ENCODE measurements around the gene LRP8. TPM values are rescaled to one million over a fixed set of nuclear protein-coding genes. Genes with fewer than 3 reads are reported as not detected.

The LRP8 gene
- total RNA-seq, 1 experiment from 2014 or later: 56.3 TPM

DNA sequence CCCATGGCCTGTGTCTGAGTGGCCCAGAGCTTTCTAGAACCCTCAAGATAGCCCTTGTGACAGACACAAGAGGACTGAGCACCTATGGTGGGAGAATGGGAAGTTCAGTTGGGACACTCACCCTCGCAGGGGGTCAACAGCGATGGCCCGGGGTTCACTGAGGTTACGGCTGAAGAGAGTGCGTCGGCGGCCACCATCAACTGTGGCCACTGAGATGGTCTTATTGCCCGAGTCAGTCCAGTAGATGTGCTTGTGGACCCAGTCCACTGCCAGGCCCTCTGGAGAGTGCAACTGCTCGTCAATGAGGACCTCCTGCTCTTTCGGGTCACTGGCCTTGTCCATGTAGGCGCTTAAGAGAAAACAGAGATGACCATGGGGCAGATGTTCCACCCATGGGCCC is 63.8 kb downstream of the LRP8 start:
- DNase-seq (ENCODE audit: low read depth, low spot score) (no peak), ATAC-seq (no peak)
- ChIA-PET POLR2A (no interaction called here), RAD21 (ENCODE audit: low non-redundant PET in 1 of 2, low total read pairs in 2 of 2, uncharacterized antibody in 2 of 2, unreplicated experiment in 2 of 2) (no interaction called here), CTCF (no interaction called here)
- Histone ChIP-seq H3K9me3 (ENCODE audit: control insufficient read depth in 1 of 2, insufficient read depth in 1 of 2, low read depth in 1 of 2, low read length in 2 of 2) (no peaks in the 10 kb centered on the region), H3K79me2 (ENCODE audit: insufficient read depth, low read length) (no peaks in the 10 kb centered on the region), H3K36me3 (ENCODE audit: control insufficient read depth in 1 of 2, insufficient read depth in 2 of 2, low read length in 2 of 2) (peaks cover 29 to 69% of the 10 kb centered on the region in 2 experiments; a peak in 3 of 4 replicates), H3K9me2 (ENCODE audit: insufficient read depth) (no peaks in the 10 kb centered on the region), H4K20me1 (ENCODE audit: insufficient read depth) (no peaks in the 10 kb centered on the region), H3K4me3 (replicated peaks in 1 of 2; ENCODE audit: low read depth in 1 of 2, low read length in 2 of 2) (no peak overlapping the region), H2AFZ (ENCODE audit: low read depth, low read length, poor library complexity, severe bottlenecking) (no peak overlapping the region), H3K27me3 (ENCODE audit: insufficient read depth, low read length) (no peaks in the 10 kb centered on the region), H3K27ac (ENCODE audit: low read depth, low read length) (no peak overlapping the region), H3K9ac (ENCODE audit: low read length) (no peak overlapping the region), H3K4me1 (ENCODE audit: control insufficient read depth in 1 of 2, insufficient read depth in 2 of 2, low read length in 2 of 2) (no peaks in the 10 kb centered on the region), H3K4me2 (ENCODE audit: low read length) (no peak overlapping the region)
- no TSS peak for BruUV-seq (replicated peaks)
- intact Hi-C loops (cut with micrococcal nuclease): no loop called here
- TF ChIP-seq SP1 (IDR thresholded peaks at IDR 0.05; ENCODE audit: low read depth): no peak
- TF ChIP-seq CEBPB (IDR thresholded peaks at IDR 0.05; ENCODE audit: low read depth): no peak
- TF ChIP-seq YY1 (IDR thresholded peaks at IDR 0.05; ENCODE audit: extremely low read depth, insufficient replicate concordance, low read depth, low read length): no peak
- TF ChIP-seq, protein P1, sequence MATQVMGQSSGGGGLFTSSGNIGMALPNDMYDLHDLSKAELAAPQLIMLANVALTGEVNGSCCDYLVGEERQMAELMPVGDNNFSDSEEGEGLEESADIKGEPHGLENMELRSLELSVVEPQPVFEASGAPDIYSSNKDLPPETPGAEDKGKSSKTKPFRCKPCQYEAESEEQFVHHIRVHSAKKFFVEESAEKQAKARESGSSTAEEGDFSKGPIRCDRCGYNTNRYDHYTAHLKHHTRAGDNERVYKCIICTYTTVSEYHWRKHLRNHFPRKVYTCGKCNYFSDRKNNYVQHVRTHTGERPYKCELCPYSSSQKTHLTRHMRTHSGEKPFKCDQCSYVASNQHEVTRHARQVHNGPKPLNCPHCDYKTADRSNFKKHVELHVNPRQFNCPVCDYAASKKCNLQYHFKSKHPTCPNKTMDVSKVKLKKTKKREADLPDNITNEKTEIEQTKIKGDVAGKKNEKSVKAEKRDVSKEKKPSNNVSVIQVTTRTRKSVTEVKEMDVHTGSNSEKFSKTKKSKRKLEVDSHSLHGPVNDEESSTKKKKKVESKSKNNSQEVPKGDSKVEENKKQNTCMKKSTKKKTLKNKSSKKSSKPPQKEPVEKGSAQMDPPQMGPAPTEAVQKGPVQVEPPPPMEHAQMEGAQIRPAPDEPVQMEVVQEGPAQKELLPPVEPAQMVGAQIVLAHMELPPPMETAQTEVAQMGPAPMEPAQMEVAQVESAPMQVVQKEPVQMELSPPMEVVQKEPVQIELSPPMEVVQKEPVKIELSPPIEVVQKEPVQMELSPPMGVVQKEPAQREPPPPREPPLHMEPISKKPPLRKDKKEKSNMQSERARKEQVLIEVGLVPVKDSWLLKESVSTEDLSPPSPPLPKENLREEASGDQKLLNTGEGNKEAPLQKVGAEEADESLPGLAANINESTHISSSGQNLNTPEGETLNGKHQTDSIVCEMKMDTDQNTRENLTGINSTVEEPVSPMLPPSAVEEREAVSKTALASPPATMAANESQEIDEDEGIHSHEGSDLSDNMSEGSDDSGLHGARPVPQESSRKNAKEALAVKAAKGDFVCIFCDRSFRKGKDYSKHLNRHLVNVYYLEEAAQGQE (IDR thresholded peaks at IDR 0.05; ENCODE audit: low read depth): no peak
- TF ChIP-seq, protein P2, sequence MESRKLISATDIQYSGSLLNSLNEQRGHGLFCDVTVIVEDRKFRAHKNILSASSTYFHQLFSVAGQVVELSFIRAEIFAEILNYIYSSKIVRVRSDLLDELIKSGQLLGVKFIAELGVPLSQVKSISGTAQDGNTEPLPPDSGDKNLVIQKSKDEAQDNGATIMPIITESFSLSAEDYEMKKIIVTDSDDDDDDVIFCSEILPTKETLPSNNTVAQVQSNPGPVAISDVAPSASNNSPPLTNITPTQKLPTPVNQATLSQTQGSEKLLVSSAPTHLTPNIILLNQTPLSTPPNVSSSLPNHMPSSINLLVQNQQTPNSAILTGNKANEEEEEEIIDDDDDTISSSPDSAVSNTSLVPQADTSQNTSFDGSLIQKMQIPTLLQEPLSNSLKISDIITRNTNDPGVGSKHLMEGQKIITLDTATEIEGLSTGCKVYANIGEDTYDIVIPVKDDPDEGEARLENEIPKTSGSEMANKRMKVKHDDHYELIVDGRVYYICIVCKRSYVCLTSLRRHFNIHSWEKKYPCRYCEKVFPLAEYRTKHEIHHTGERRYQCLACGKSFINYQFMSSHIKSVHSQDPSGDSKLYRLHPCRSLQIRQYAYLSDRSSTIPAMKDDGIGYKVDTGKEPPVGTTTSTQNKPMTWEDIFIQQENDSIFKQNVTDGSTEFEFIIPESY (IDR thresholded peaks at IDR 0.05; ENCODE audit: extremely low read depth, insufficient replicate concordance, low read length): no peak
- TF ChIP-seq JUND (IDR thresholded peaks at IDR 0.05): no peak
- TF ChIP-seq RAD21 (IDR thresholded peaks at IDR 0.05; ENCODE audit: low read depth): no peak
- TF ChIP-seq ELF1 (IDR thresholded peaks at IDR 0.05; ENCODE audit: borderline replicate concordance, low read depth): no peak
- TF ChIP-seq EGR1 (IDR thresholded peaks at IDR 0.05; ENCODE audit: low read depth): no peak
- no peak for TF ChIP-seq MAX (IDR thresholded peaks at IDR 0.05)
- no peak for TF ChIP-seq CBX3 (IDR thresholded peaks at IDR 0.05; ENCODE audit: low read depth)
- TF ChIP-seq FOSL1 (IDR thresholded peaks at IDR 0.05; ENCODE audit: low read depth): no peak
- no peak for TF ChIP-seq ZFX (IDR thresholded peaks at IDR 0.05)
- TF ChIP-seq SRF (IDR thresholded peaks at IDR 0.05; ENCODE audit: low read depth): no peak
- TF ChIP-seq EZH2phosphoT487 (IDR thresholded peaks at IDR 0.05; ENCODE audit: borderline replicate concordance): no peak
- TF ChIP-seq SIN3A (IDR thresholded peaks at IDR 0.05; ENCODE audit: low read depth): no peak
- no peak for TF ChIP-seq EZH2 (IDR thresholded peaks at IDR 0.05)
- TF ChIP-seq, protein P3, sequence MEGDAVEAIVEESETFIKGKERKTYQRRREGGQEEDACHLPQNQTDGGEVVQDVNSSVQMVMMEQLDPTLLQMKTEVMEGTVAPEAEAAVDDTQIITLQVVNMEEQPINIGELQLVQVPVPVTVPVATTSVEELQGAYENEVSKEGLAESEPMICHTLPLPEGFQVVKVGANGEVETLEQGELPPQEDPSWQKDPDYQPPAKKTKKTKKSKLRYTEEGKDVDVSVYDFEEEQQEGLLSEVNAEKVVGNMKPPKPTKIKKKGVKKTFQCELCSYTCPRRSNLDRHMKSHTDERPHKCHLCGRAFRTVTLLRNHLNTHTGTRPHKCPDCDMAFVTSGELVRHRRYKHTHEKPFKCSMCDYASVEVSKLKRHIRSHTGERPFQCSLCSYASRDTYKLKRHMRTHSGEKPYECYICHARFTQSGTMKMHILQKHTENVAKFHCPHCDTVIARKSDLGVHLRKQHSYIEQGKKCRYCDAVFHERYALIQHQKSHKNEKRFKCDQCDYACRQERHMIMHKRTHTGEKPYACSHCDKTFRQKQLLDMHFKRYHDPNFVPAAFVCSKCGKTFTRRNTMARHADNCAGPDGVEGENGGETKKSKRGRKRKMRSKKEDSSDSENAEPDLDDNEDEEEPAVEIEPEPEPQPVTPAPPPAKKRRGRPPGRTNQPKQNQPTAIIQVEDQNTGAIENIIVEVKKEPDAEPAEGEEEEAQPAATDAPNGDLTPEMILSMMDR (IDR thresholded peaks at IDR 0.05 in 2 of 3, conservative IDR thresholded peaks at IDR 0.05 in 1 of 3; ENCODE audit: borderline replicate concordance in 1 of 3, insufficient read depth in 1 of 3, low read depth in 2 of 3, low read length in 2 of 3): no peak
- no peak for TF ChIP-seq TCF7L2 (IDR thresholded peaks at IDR 0.05; ENCODE audit: borderline replicate concordance, extremely low read depth, insufficient read depth, insufficient read length)
- TF ChIP-seq POLR2AphosphoS5 (IDR thresholded peaks at IDR 0.05; ENCODE audit: low read depth, low read length): no peak
